Esophagus (tissue), 2 donors: ENCODE results near the gene STK4. TPM values are rescaled to one million over a fixed set of nuclear protein-coding genes. Genes with fewer than 3 reads are reported as not detected.

Source experiments
- H3K27ac ChIP-seq, 2 donors: one replicate each; pipeline ENCODE4 v1.5.1; 2013; ENCODE audit warnings: low read depth in 2 of 2, mild to moderate bottlenecking in 2 of 2, inconsistent platforms in 1 of 2, low read length in 1 of 2, moderate library complexity in 1 of 2
- H3K27me3 ChIP-seq, 2 donors: one replicate each; pipeline ENCODE4 v1.6.1; 2013; ENCODE audit warnings: low read length in 2 of 2, control low read depth in 1 of 2, mild to moderate bottlenecking in 1 of 2; ENCODE audit not compliant: insufficient read depth in 2 of 2, control insufficient read depth in 1 of 2
- H3K36me3 ChIP-seq, 2 donors: one replicate each; pipeline ENCODE4 v1.6.1; 2013; ENCODE audit warnings: low read length in 1 of 2; ENCODE audit not compliant: control insufficient read depth in 2 of 2, insufficient read depth in 2 of 2
- H3K4me1 ChIP-seq, 2 donors: one replicate each; pipeline ENCODE4 v1.6.1; 2013; ENCODE audit warnings: low read length in 1 of 2; ENCODE audit not compliant: control insufficient read depth in 2 of 2, insufficient read depth in 2 of 2
- H3K4me3 ChIP-seq, 2 donors: one replicate each; pipeline ENCODE4 v1.5.1; 2013; ENCODE audit warnings: low read length in 2 of 2, mild to moderate bottlenecking in 2 of 2, low read depth in 1 of 2, moderate library complexity in 1 of 2
- H3K9me3 ChIP-seq, 2 donors: one replicate each; pipeline ENCODE4 v1.6.1; 2013; ENCODE audit warnings: mild to moderate bottlenecking in 2 of 2, low read depth in 1 of 2, low read length in 1 of 2, moderate library complexity in 1 of 2; ENCODE audit not compliant: control insufficient read depth in 2 of 2, insufficient read depth in 1 of 2
- WGBS, 2 donors: extraction: QIAGEN DNeasy Blood & Tissue Kit; methylation state at CpG; one replicate each; pipeline ENCODE4 v1.1.7; 2013; 5-methylcytosine and 5-hydroxymethylcytosine counted together
- polyA plus RNA-seq, 2 donors: library from polyadenylated mRNA; stranded (reverse); fragments of 200-250 nt; gene quantifications; one replicate each; pipeline ENCODE4 v1.2.3, GENCODE V29; 2013
- donor health status: healthy with polysubstance abuse.
- donor health status: Bipolar disorder and iron deficiency.

Gene STK4
- polyA plus RNA-seq, 2 donors = 4.7 to 4.8 TPM

DNA sequence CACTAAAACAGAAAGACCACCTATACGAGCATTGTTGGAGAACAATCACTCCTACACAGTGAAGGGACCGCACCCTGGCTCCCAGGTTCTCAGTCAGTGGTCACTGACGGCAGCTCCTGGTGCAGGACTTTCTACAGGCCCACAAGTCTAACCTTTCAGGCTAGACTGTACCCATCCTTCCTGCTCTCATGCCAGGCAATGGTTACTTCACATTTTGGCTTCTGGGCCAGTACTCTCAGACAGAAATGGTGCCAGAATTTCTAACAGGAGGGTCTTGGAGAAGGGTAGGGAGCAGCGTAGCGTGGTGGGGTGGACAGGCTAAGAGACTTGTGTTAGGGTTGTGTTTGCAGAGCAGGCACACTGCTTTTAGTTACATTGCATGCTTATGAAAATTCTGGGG lies 18.2 kb upstream of the STK4 start:
- Histone ChIP-seq H3K36me3 (peaks cover 28 to 31% of the 10 kb centered on the region in 2 donors), H3K9me3 (no peaks in the 10 kb centered on the region), H3K4me3 (no peak overlapping the region), H3K27me3 (no peaks in the 10 kb centered on the region), H3K4me1 (no peaks in the 10 kb centered on the region), H3K27ac (no peak overlapping the region)
- 93 to 97% methylated on average over 5 of the region's 5 CpGs for WGBS, 2 donors

GRCh38 chr20:44948513-44948912 lies 17.8 kb upstream of the STK4 start:
- no peaks in the 10 kb centered on the region for H3K27me3 ChIP-seq
- H3K4me1 ChIP-seq = no peaks in the 10 kb centered on the region
- H3K9me3 ChIP-seq = no peaks in the 10 kb centered on the region
- no peak overlapping the region for H3K27ac ChIP-seq
- 85 to 86% methylated on average over 2 of the region's 2 CpGs for WGBS, 2 donors
- peaks cover 26 to 28% of the 10 kb centered on the region in 2 donors for H3K36me3 ChIP-seq
- no peak overlapping the region for H3K4me3 ChIP-seq

GRCh38 chr20:44950368-44950767 lies 15.9 kb upstream of the STK4 start:
- Histone ChIP-seq H3K4me3 (no peak overlapping the region), H3K4me1 (no peaks in the 10 kb centered on the region), H3K36me3 (peaks cover 26 to 31% of the 10 kb centered on the region in 2 donors), H3K9me3 (no peaks in the 10 kb centered on the region), H3K27ac (no peak overlapping the region), H3K27me3 (no peaks in the 10 kb centered on the region)
- 100% methylated on average over 1 of the region's 1 CpG for WGBS, 2 donors

GRCh38 chr20:44952731-44953130 lies 13.6 kb upstream of the STK4 start:
- Histone ChIP-seq H3K27me3 (no peaks in the 10 kb centered on the region), H3K9me3 (no peaks in the 10 kb centered on the region), H3K36me3 (peaks cover 24 to 30% of the 10 kb centered on the region in 2 donors), H3K4me1 (no peaks in the 10 kb centered on the region), H3K27ac (no peak overlapping the region), H3K4me3 (no peak overlapping the region)
- whole genome bisulfite sequencing, 2 donors = 87 to 94% methylated on average over 1 of the region's 1 CpG

DNA sequence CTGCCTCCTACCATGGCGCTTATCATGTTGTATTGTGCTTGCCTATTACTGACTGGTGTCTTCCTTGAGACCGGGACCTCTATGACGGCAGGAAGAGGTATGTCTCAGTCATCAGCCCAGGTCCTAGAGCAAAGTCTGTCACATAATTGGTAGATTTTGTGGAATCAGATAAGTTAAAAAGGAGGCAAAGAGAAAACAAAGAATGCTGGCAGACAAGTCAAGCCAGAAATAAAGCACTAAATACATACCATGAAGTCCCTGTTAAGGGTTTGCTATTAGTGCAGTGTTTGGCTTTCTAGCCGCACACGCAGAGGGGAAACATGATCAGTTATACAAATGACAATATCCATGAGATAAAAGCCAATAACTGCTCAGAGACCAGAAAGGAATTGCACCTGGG lies 12.1 kb upstream of the STK4 start:
- WGBS, 2 donors = 95 to 96% methylated on average over 5 of the region's 5 CpGs
- Histone ChIP-seq H3K27ac (no peak overlapping the region), H3K9me3 (no peaks in the 10 kb centered on the region), H3K27me3 (no peaks in the 10 kb centered on the region), H3K4me3 (no peak overlapping the region), H3K4me1 (peaks cover 0 to 2% of the 10 kb centered on the region in 2 donors), H3K36me3 (peaks cover 20 to 25% of the 10 kb centered on the region in 2 donors)

DNA sequence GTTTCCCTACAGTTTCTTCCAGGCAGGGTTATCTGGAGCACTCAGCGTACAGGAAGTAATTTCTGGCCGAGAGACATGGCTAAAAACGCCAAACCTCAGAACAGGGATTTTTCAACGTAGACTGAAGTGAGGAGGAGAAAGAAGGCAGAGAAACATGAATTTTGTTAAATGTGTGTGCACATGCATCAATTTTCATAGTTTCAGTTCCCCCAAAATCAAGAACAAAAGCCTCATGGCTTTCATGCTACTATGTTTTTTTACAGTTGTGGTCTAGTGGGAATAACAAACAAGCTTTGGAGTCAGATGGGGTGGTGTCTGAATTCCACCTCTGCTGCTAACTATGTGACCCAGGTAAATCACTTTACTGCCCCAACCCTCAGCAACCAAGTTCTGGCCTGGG lies 11.0 kb upstream of the STK4 start:
- Histone ChIP-seq H3K4me1 (peaks cover 0 to 2% of the 10 kb centered on the region in 2 donors), H3K9me3 (no peaks in the 10 kb centered on the region), H3K4me3 (no peak overlapping the region), H3K27ac (no peak overlapping the region), H3K27me3 (no peaks in the 10 kb centered on the region), H3K36me3 (peaks cover 14 to 20% of the 10 kb centered on the region in 2 donors)
- 84 to 91% methylated on average over 4 of the region's 4 CpGs for WGBS, 2 donors

GRCh38 chr20:44956410-44956809 lies 9.9 kb upstream of the STK4 start:
- Histone ChIP-seq H3K9me3 (no peaks in the 10 kb centered on the region), H3K27me3 (no peaks in the 10 kb centered on the region), H3K4me1 (peaks cover 0 to 2% of the 10 kb centered on the region in 2 donors), H3K4me3 (no peak overlapping the region), H3K36me3 (peaks cover 8 to 11% of the 10 kb centered on the region in 2 donors), H3K27ac (no peak overlapping the region)
- WGBS, 2 donors = 69 to 84% methylated on average over 3 of the region's 3 CpGs

GRCh38 chr20:44958276-44958675 lies 8.0 kb upstream of the STK4 start:
- WGBS, 2 donors = 93% methylated on average over 8 of the region's 8 CpGs
- Histone ChIP-seq H3K9me3 (no peaks in the 10 kb centered on the region), H3K27me3 (no peaks in the 10 kb centered on the region), H3K4me3 (no peak overlapping the region), H3K36me3 (peaks cover 3 to 8% of the 10 kb centered on the region in 2 donors), H3K4me1 (peaks cover 0 to 2% of the 10 kb centered on the region in 2 donors), H3K27ac (no peak overlapping the region)

DNA sequence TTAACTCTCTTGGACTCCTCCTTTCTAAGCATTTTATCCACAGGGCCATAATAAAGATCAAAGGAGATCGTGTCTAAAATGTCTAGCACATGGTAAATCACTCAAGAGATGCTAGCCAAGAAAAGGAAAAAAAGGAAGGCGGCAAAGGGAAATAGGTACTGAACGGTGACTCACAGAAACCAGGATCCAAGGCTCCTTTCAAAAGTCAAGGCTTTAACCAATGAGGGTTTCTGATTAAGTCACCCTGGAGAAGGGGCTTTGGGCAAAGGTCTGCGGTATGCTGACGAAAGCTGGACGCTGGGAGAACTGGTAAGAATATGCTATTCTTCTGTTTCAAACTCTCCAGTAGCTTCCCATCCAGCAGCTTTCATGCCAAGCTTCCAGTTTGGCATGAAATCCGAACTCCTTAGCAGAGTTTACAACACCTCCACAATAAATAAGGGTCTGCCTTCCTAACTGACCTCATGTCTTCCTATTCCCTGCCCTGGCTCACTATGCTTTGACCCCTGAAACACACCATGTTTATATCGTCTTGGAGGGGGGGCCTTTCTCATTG lies 7.2 kb upstream of the STK4 start:
- 15 to 18% methylated on average over 8 of the region's 8 CpGs for WGBS, 2 donors
- H3K4me1 ChIP-seq = peaks cover 0 to 2% of the 10 kb centered on the region in 2 donors
- peak overlapping the region; percentile 76 to 91 for H3K4me3 ChIP-seq
- no peaks in the 10 kb centered on the region for H3K27me3 ChIP-seq
- peak overlapping the region in 1 of 2 donors; percentile 89 for H3K27ac ChIP-seq
- H3K9me3 ChIP-seq = no peaks in the 10 kb centered on the region
- peaks cover 2 to 3% of the 10 kb centered on the region in 2 donors for H3K36me3 ChIP-seq

- H3K4me1 ChIP-seq = peaks cover 0 to 2% of the 10 kb centered on the region in 2 donors
- H3K4me3 ChIP-seq = peak overlapping the region; percentile 76 to 91
- no peaks in the 10 kb centered on the region for H3K9me3 ChIP-seq
- no peaks in the 10 kb centered on the region for H3K27me3 ChIP-seq
- WGBS, 2 donors = 2 to 3% methylated on average over 13 of the region's 13 CpGs
- H3K36me3 ChIP-seq = peaks cover 0 to 3% of the 10 kb centered on the region in 2 donors
- H3K27ac ChIP-seq = peak overlapping the region; percentile 61 to 89
These were observed 6.6 kb upstream of the STK4 start for GRCh38 chr20:44959638-44960102.
